GM12878 (cell line): ENCODE measurements around the gene DEPDC1B. TPM values are rescaled to one million over a fixed set of nuclear protein-coding genes. Genes with fewer than 3 reads are reported as not detected.

ENCODE experiments used
- ATAC-seq: fragments of 200-7000 bp; cut with Tn5 transposase; 3 replicates; pipeline ENCODE4 v1.9.1; 2020; ENCODE audit warnings: mild to moderate bottlenecking, moderate library complexity
- BruUV-seq: library from RNA; stranded (reverse); fragments of 400-500 nt; replicated peaks from 2 replicates; lab custom pipeline; 2021; lab: Mats Ljungman, UMichigan
- CTCF ChIA-PET: fragments of 300-600 bp; sonication (Branson Sonifier 250); formaldehyde crosslinking; extraction: SDS; loops from one replicate; lab custom pipeline; 2021; ENCODE audit warnings: inconsistent platforms; lab: Yijun Ruan, JAX
- POLR2A ChIA-PET: fragments of 350-600 bp; formaldehyde crosslinking; extraction: SDS; loops from one replicate; lab custom pipeline; 2021; ENCODE audit warnings: inconsistent platforms; lab: Charles Lee
- RAD21 ChIA-PET: fragments of 300-600 bp; sonication (Branson Sonifier 250); formaldehyde crosslinking; loops from one replicate; lab custom pipeline; 2023; ENCODE audit warnings: antibody characterized with exemption; ENCODE audit not compliant: unreplicated experiment; lab: Charles Lee
- SMC1A ChIA-PET: fragments of 300-600 bp; sonication (Branson Sonifier 250); formaldehyde crosslinking; loops from one replicate; lab custom pipeline; 2023; ENCODE audit not compliant: unreplicated experiment, uncharacterized antibody; lab: Charles Lee
- DNase-seq: peaks from one replicate; pipeline ENCODE4 v3.0.0-alpha.2; 2011; ENCODE audit warnings: low read depth, low spot score
- FAIRE-seq: peaks from 3 replicates; lab custom pipeline; 2011; peaks lifted over from hg19 to GRCh38; lab: Jason Lieb, UNC
- H2AFZ ChIP-seq: 2 replicates; pipeline ENCODE4 v1.6.0; 2011; ENCODE audit warnings: low read depth, low read length, control low read depth; ENCODE audit not compliant: control insufficient read depth
- H3K27ac ChIP-seq: 2 replicates; pipeline ENCODE4 v1.5.1; 2011; ENCODE audit warnings: control low read depth; ENCODE audit not compliant: control insufficient read depth, insufficient read depth
- H3K27me3 ChIP-seq, 2 experiments: replicated peaks in 1 of 2; 2 replicates each; pipeline versions ENCODE4 v1.6.0 to v1.6.1; 2011; ENCODE audit warnings: low read length in 1 of 2; ENCODE audit not compliant: control insufficient read depth in 2 of 2, insufficient read depth in 2 of 2
- H3K36me3 ChIP-seq, 2 experiments: 2 replicates each; pipeline ENCODE4 v1.5.1; 2011; ENCODE audit warnings: low read length in 1 of 2; ENCODE audit not compliant: control insufficient read depth in 2 of 2, insufficient read depth in 2 of 2
- H3K4me1 ChIP-seq: 2 replicates; pipeline ENCODE4 v1.6.1; 2011; ENCODE audit warnings: mild to moderate bottlenecking, low read length, moderate library complexity, mixed read lengths; ENCODE audit not compliant: control insufficient read depth, insufficient read depth
- H3K4me2 ChIP-seq: 2 replicates; pipeline ENCODE4 v1.6.0; 2011; ENCODE audit warnings: control low read depth; ENCODE audit not compliant: control insufficient read depth, insufficient read depth
- H3K4me3 ChIP-seq: fragments of 200-600 bp; sonication (generic); 2 replicates; pipeline ENCODE4 v1.5.1; 2016
- H3K79me2 ChIP-seq: 2 replicates; pipeline ENCODE4 v1.6.0; 2011; ENCODE audit warnings: low read length; ENCODE audit not compliant: control insufficient read depth, insufficient read depth
- H3K9ac ChIP-seq: 2 replicates; pipeline ENCODE4 v1.8.0; 2011; ENCODE audit warnings: low read length, control low read depth, mixed read lengths; ENCODE audit not compliant: control insufficient read depth, insufficient read depth
- H3K9me3 ChIP-seq: replicated peaks from 3 replicates; pipeline ENCODE4 v1.5.1; 2011; ENCODE audit warnings: mild to moderate bottlenecking, low read length; ENCODE audit not compliant: control insufficient read depth, insufficient read depth
- H4K20me1 ChIP-seq: 2 replicates; pipeline ENCODE4 v1.6.0; 2011; ENCODE audit not compliant: control insufficient read depth, insufficient read depth
- CREB1 ChIP-seq: IDR thresholded peaks from 2 replicates; pipeline ENCODE4 v1.6.1; 2012; ENCODE audit warnings: low read depth, mild to moderate bottlenecking, inconsistent platforms
- CTCF ChIP-seq, 3 experiments: IDR thresholded peaks in 2 of 3; conservative IDR thresholded peaks in 1 of 3; 2 replicates each; pipeline ENCODE4 v1.5.1; 2011; ENCODE audit warnings: low read depth in 3 of 3, low read length in 3 of 3, mild to moderate bottlenecking in 3 of 3, control low read depth in 2 of 3, moderate library complexity in 2 of 3, inconsistent platforms in 1 of 3, mixed read lengths in 1 of 3; ENCODE audit not compliant: control insufficient read depth in 2 of 3, insufficient read depth in 1 of 3; ENCODE audit errors: extremely low read depth in 1 of 3
- GABPA ChIP-seq: IDR thresholded peaks from 2 replicates; pipeline ENCODE4 v1.6.1; 2014; ENCODE audit warnings: antibody characterized with exemption, low read depth, mild to moderate bottlenecking, inconsistent platforms
- HDGF ChIP-seq: fragments of 450-650 bp; IDR thresholded peaks from 2 replicates; pipeline ENCODE4 v1.6.1; 2016; ENCODE audit warnings: antibody characterized with exemption
- KAT2A ChIP-seq: conservative IDR thresholded peaks from 2 replicates; pipeline ENCODE4 v1.6.1; 2011; ENCODE audit warnings: low read depth, low read length; ENCODE audit not compliant: control insufficient read depth
- MLLT1 ChIP-seq: fragments of 450-650 bp; IDR thresholded peaks from 2 replicates; pipeline ENCODE4 v1.6.1; 2016; ENCODE audit warnings: mild to moderate bottlenecking
- PML ChIP-seq: IDR thresholded peaks from 2 replicates; pipeline ENCODE4 v1.6.1; 2012; ENCODE audit warnings: low read length, inconsistent platforms
- RAD21 ChIP-seq: IDR thresholded peaks from 2 replicates; pipeline ENCODE4 v1.6.1; 2011; ENCODE audit warnings: mild to moderate bottlenecking, low read depth, low read length, moderate library complexity; ENCODE audit not compliant: insufficient read depth
- RFX5 ChIP-seq: IDR thresholded peaks from 2 replicates; pipeline ENCODE4 v1.6.1; 2011; ENCODE audit warnings: low read depth, low read length, improper control_type of control experiment
- SMAD5 ChIP-seq: IDR thresholded peaks from 2 replicates; pipeline ENCODE4 v1.6.1; 2016; ENCODE audit warnings: antibody characterized with exemption, low read depth
- SMC3 ChIP-seq: IDR thresholded peaks from 2 replicates; pipeline ENCODE4 v1.6.1; 2011; ENCODE audit warnings: low read length, improper control_type of control experiment, borderline replicate concordance
- STAT3 ChIP-seq: IDR thresholded peaks from 2 replicates; pipeline ENCODE4 v1.6.1; 2011; ENCODE audit warnings: low read depth, low read length, improper control_type of control experiment
- YY1 ChIP-seq: IDR thresholded peaks from 2 replicates; pipeline ENCODE4 v1.6.1; 2011; ENCODE audit warnings: low read depth, mild to moderate bottlenecking, low read length
- ZNF384 ChIP-seq: IDR thresholded peaks from 2 replicates; pipeline ENCODE4 v1.6.1; 2012; ENCODE audit warnings: low read depth, mild to moderate bottlenecking, low read length, improper control_type of control experiment, borderline replicate concordance
- ZZZ3 ChIP-seq: IDR thresholded peaks from 2 replicates; pipeline ENCODE4 v1.6.1; 2011; ENCODE audit warnings: low read depth; ENCODE audit not compliant: control insufficient read depth, insufficient read length
- WGBS: methylation state at CpG from one replicate; pipeline ENCODE4 v1.1.6; 2016; ENCODE audit warnings: low lambda C conversion rate; ENCODE audit not compliant: insufficient replicate concordance, insufficient coverage; ENCODE audit errors: missing lambda C conversion rate; 5-methylcytosine and 5-hydroxymethylcytosine counted together
- in situ Hi-C: fragments of 300-500 bp; cut with MboI; formaldehyde crosslinking; loops from 9 replicates; pipeline ENCODE4 v1.14.3; 2018; ENCODE audit warnings: mixed read lengths
- intact Hi-C: fragments of 100-400 bp; cut with micrococcal nuclease; formaldehyde crosslinking; loops from one replicate; pipeline ENCODE4 v1.14.2; 2022; ENCODE audit not compliant: unreplicated experiment
- polyA plus RNA-seq, 11 experiments: library from polyadenylated mRNA; depleted of rRNA in 4 of 11; unstranded in 6 of 11; stranded (reverse) in 5 of 11; fragments of >200 nt; fragmentation: Nextera tagmentation in 4 of 11; fragmentation: Illumina TruSeq in 1 of 11; extraction: Ambion mirVana in 4 of 11; extraction: Trizol in 1 of 11; gene quantifications; 1 replicate in 1 of 11; 2 replicates in 10 of 11; pipeline versions ENCODE4 v1.2.1 to v1.2.3, GENCODE V29; 2011 to 2016; ENCODE audit warnings: inconsistent platforms in 2 of 11, missing spikeins in 2 of 11, low read depth in 1 of 11
- total RNA-seq, 4 experiments: library from RNA; depleted of rRNA in 3 of 4; stranded (reverse); fragments of >200 nt in 3 of 4; fragmentation: Illumina TruSeq in 1 of 4; extraction: Trizol in 1 of 4; gene quantifications; 2 replicates each; pipeline versions ENCODE4 v1.2.1 to v1.2.3, GENCODE V29; 2013 to 2021
- TF ChIP-seq, protein P1 (sequence below): IDR thresholded peaks from 2 replicates; pipeline ENCODE4 v1.6.1; 2012; ENCODE audit warnings: improper control_type of control experiment, low read depth, low read length; ENCODE audit not compliant: insufficient replicate concordance

Gene DEPDC1B
- total and polyA plus RNA-seq, 10 of the 15 experiments (the other 5 are each of a cell fraction or from before 2014, with no cell fraction given), result 29.7 to 56.5 (median 35.5) TPM

DNA sequence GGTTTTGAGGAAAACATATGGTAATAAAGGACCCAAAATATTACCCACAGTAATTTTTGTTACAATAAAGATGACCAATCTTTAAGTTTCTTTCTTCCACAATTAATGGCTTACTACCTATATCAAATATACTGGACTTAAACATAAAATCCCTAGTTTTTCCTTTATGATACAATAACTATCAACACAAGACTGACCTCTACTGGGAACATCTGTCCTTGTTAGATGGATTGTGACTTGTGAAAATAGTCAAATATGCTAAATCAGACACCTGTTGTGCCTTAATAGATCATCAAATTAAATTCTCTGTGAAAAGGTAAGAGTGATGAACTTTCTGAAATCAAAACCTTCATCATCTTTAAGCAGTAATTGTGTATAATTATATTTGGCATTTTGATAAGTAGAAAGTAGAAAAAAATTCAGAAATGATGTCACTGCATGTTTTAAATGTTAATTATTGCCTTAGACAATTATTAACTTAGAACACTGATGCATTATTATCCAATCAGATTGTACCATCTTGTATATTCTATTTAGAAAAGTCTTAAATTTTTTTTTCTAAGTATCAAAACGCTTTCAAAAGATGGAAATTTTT lies 113.6 kb downstream of the DEPDC1B start:
- WGBS, result 100% methylated on average over 1 of the region's 1 CpG
- no peak for TF ChIP-seq ZZZ3
- no peak for TF ChIP-seq MLLT1
- no peak for TF ChIP-seq KAT2A
- TF ChIP-seq RAD21, result peak; percentile 78
- no peak for TF ChIP-seq YY1
- TF ChIP-seq, protein P1, sequence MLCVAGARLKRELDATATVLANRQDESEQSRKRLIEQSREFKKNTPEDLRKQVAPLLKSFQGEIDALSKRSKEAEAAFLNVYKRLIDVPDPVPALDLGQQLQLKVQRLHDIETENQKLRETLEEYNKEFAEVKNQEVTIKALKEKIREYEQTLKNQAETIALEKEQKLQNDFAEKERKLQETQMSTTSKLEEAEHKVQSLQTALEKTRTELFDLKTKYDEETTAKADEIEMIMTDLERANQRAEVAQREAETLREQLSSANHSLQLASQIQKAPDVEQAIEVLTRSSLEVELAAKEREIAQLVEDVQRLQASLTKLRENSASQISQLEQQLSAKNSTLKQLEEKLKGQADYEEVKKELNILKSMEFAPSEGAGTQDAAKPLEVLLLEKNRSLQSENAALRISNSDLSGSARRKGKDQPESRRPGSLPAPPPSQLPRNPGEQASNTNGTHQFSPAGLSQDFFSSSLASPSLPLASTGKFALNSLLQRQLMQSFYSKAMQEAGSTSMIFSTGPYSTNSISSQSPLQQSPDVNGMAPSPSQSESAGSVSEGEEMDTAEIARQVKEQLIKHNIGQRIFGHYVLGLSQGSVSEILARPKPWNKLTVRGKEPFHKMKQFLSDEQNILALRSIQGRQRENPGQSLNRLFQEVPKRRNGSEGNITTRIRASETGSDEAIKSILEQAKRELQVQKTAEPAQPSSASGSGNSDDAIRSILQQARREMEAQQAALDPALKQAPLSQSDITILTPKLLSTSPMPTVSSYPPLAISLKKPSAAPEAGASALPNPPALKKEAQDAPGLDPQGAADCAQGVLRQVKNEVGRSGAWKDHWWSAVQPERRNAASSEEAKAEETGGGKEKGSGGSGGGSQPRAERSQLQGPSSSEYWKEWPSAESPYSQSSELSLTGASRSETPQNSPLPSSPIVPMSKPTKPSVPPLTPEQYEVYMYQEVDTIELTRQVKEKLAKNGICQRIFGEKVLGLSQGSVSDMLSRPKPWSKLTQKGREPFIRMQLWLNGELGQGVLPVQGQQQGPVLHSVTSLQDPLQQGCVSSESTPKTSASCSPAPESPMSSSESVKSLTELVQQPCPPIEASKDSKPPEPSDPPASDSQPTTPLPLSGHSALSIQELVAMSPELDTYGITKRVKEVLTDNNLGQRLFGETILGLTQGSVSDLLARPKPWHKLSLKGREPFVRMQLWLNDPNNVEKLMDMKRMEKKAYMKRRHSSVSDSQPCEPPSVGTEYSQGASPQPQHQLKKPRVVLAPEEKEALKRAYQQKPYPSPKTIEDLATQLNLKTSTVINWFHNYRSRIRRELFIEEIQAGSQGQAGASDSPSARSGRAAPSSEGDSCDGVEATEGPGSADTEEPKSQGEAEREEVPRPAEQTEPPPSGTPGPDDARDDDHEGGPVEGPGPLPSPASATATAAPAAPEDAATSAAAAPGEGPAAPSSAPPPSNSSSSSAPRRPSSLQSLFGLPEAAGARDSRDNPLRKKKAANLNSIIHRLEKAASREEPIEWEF, result no peak
- no peak for TF ChIP-seq SMAD5
- peak; percentile 32 to 55 (median 53); a peak in 5 of 6 replicates for TF ChIP-seq CTCF (IDR thresholded peaks at IDR 0.05 in 2 of 3, conservative IDR thresholded peaks at IDR 0.05 in 1 of 3; ENCODE audit: control insufficient read depth in 2 of 3, extremely low read depth in 1 of 3, insufficient read depth in 1 of 3, low read depth in 3 of 3, low read length in 3 of 3)
- TF ChIP-seq PML, result no peak
- no peak for TF ChIP-seq GABPA
- no peak for TF ChIP-seq HDGF
- TF ChIP-seq STAT3, result no peak
- no peak for TF ChIP-seq RFX5
- TF ChIP-seq SMC3, result peak; percentile 72; the same call in 1 of the 2 replicates
- no peak for TF ChIP-seq CREB1
- no peak for TF ChIP-seq ZNF384

More for the DNA sequence above, 113.6 kb downstream of the DEPDC1B start:
- no peak for DNase-seq
- Histone ChIP-seq H3K4me2 (no peak overlapping the region), H3K4me3 (no peak overlapping the region), H3K4me1 (peaks cover 8% of the 10 kb centered on the region; the same call in 1 of the 2 replicates), H3K36me3 (no peaks in the 10 kb centered on the region), H2AFZ (no peak overlapping the region), H3K27ac (no peak overlapping the region), H3K9ac (no peak overlapping the region), H3K27me3 (no peaks in the 10 kb centered on the region), H3K79me2 (no peaks in the 10 kb centered on the region), H4K20me1 (no peaks in the 10 kb centered on the region), H3K9me3 (peaks cover 1% of the 10 kb centered on the region; the same call in 1 of the 3 replicates)
- ChIA-PET CTCF (interaction anchor here (0.8 to 1.9 kb wide), 4 partner anchors 63 to 772 kb away, joined by 3 to 11 read pairs (median 6); no protein-coding TSS in a partner anchor), SMC1A (interaction anchor here (0.5 to 1.7 kb wide), 7 partner anchors 11 to 773 kb away, joined by 3 to 6 read pairs (median 3); no protein-coding TSS in a partner anchor), RAD21 (interaction anchor here (0.7 to 4.7 kb wide), 6 partner anchors 12 to 291 kb away, joined by 4 to 24 read pairs (median 6); no protein-coding TSS in a partner anchor), POLR2A (no interaction called here)
- in situ Hi-C loops, result no loop called here
- intact Hi-C loops, result loop anchor here (1.0 to 5.0 kb wide), 4 partner anchors 44 to 291 kb away; no protein-coding TSS in a partner anchor
- FAIRE-seq, result no peak
- peak; percentile 38; the same call in 2 of the 3 replicates for ATAC-seq
- BruUV-seq, result no TSS peak
